Adipocyte (in vitro differentiated cells): ENCODE results near the gene INTS3.
"Not testable (repeated sequence)": the region's sequence is repeated elsewhere in the genome, so short reads cannot be mapped to it uniquely, and the experiment has no call there.

Experiments
- DNase-seq: peaks from one replicate; pipeline ENCODE4 v3.0.0-alpha.2; 2015; ENCODE audit warnings: low read depth
- H3K27me3 ChIP-seq: replicated peaks from 2 replicates; pipeline ENCODE4 v1.7.0; 2013; ENCODE audit warnings: mild to moderate bottlenecking, low read length, moderate library complexity; ENCODE audit not compliant: control insufficient read depth, insufficient read depth
- H3K36me3 ChIP-seq: 2 replicates; pipeline ENCODE4 v1.7.0; 2013; ENCODE audit warnings: low read length, mild to moderate bottlenecking, moderate library complexity; ENCODE audit not compliant: control insufficient read depth, insufficient read depth, severe bottlenecking
- H3K4me1 ChIP-seq: 2 replicates; pipeline ENCODE4 v1.7.0; 2013; ENCODE audit warnings: mild to moderate bottlenecking, low read length, moderate library complexity; ENCODE audit not compliant: control insufficient read depth, insufficient read depth
- H3K4me3 ChIP-seq: 2 replicates; pipeline ENCODE4 v1.7.0; 2013; ENCODE audit warnings: mild to moderate bottlenecking, low read length, moderate library complexity
- H3K9ac ChIP-seq: 2 replicates; pipeline ENCODE4 v1.7.0; 2013; ENCODE audit warnings: mild to moderate bottlenecking, low read length, moderate library complexity
- H3K9me3 ChIP-seq: 2 replicates; pipeline ENCODE4 v1.7.0; 2013; ENCODE audit warnings: mild to moderate bottlenecking, low read length, moderate library complexity; ENCODE audit not compliant: control insufficient read depth

INTS3 gene

DNA sequence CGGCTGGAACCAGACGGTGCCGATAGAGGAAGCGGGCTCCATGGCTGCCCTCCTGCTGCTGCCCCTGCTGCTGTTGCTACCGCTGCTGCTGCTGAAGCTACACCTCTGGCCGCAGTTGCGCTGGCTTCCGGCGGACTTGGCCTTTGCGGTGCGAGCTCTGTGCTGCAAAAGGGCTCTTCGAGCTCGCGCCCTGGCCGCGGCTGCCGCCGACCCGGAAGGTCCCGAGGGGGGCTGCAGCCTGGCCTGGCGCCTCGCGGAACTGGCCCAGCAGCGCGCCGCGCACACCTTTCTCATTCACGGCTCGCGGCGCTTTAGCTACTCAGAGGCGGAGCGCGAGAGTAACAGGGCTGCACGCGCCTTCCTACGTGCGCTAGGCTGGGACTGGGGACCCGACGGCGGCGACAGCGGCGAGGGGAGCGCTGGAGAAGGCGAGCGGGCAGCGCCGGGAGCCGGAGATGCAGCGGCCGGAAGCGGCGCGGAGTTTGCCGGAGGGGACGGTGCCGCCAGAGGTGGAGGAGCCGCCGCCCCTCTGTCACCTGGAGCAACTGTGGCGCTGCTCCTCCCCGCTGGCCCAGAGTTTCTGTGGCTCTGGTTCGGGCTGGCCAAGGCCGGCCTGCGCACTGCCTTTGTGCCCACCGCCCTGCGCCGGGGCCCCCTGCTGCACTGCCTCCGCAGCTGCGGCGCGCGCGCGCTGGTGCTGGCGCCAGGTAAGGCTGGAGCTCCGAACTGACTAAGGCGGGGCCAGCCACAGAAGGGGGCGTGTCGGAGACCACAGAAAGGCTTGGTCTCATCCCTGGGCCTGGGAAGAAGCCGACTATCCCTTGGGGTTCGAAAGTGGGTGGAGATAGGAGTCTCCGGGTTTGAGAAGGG is 47.8 kb downstream of the INTS3 start:
- Histone ChIP-seq H3K4me1 (peaks cover 73% of the 10 kb centered on the region), H3K36me3 (peaks cover 44% of the 10 kb centered on the region), H3K4me3 (peak overlapping the region; percentile 94), H3K9me3 (no peaks in the 10 kb centered on the region), H3K9ac (peak overlapping the region; percentile 99), H3K27me3 (no peaks in the 10 kb centered on the region)
- peak; percentile 71 for DNase-seq

DNA sequence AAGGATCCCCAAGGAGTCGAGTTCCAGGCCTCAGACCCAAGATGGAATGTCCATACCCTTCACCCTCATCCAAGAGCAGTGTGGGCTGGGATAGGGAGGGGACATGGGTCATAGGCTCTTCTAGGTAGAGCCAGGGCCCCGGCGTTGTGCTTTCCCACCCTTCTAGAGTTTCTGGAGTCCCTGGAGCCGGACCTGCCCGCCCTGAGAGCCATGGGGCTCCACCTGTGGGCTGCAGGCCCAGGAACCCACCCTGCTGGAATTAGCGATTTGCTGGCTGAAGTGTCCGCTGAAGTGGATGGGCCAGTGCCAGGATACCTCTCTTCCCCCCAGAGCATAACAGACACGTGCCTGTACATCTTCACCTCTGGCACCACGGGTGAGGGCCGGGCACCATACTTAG is 48.5 kb downstream of the INTS3 start:
- H3K27me3 ChIP-seq = no peaks in the 10 kb centered on the region
- peak overlapping the region; percentile 99 for H3K9ac ChIP-seq
- H3K4me1 ChIP-seq = peaks cover 68% of the 10 kb centered on the region
- H3K36me3 ChIP-seq = peaks cover 41% of the 10 kb centered on the region
- no peaks in the 10 kb centered on the region for H3K9me3 ChIP-seq
- H3K4me3 ChIP-seq = peak overlapping the region; percentile 94
- DNase-seq = no peak

DNA sequence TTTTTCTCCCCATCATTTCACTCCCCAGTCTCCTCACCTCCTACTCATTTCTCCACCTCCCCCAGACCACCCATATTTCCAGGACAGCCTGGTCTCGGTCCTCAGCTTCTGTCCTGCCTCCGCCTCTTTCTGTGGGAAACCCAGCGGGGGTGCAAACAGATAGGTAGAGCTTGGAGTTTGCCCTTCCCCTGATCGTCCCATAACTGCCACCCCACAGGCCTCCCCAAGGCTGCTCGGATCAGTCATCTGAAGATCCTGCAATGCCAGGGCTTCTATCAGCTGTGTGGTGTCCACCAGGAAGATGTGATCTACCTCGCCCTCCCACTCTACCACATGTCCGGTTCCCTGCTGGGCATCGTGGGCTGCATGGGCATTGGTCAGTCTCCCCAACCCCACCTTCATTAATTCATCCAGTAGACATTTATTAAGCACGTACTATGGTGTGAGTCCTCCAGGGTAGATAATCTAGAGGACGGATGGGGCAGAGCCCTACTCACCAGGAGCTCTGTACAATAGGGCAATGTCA is 49.1 kb downstream of the INTS3 start:
- H3K9ac ChIP-seq = peak overlapping the region; percentile 99
- H3K27me3 ChIP-seq = no peaks in the 10 kb centered on the region
- peak overlapping the region; percentile 94 for H3K4me3 ChIP-seq
- peaks cover 35% of the 10 kb centered on the region for H3K36me3 ChIP-seq
- H3K4me1 ChIP-seq = peaks cover 66% of the 10 kb centered on the region
- no peak for DNase-seq
- no peaks in the 10 kb centered on the region for H3K9me3 ChIP-seq

DNA sequence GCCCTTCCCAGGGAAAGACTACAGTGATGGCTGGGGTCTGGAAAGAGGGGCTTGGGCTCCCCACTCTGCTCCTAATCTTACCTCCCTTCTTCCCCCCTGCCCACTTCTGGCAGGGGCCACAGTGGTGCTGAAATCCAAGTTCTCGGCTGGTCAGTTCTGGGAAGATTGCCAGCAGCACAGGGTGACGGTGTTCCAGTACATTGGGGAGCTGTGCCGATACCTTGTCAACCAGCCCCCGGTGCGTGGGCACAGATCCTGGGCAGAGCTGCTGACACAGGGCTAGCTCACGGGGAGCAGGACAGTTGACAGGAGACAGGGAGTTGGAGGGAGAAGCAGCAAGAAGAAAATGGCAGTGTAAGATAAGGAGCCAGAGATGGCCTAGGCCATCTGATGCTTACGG is 49.8 kb downstream of the INTS3 start:
- peaks cover 28% of the 10 kb centered on the region for H3K36me3 ChIP-seq

DNA sequence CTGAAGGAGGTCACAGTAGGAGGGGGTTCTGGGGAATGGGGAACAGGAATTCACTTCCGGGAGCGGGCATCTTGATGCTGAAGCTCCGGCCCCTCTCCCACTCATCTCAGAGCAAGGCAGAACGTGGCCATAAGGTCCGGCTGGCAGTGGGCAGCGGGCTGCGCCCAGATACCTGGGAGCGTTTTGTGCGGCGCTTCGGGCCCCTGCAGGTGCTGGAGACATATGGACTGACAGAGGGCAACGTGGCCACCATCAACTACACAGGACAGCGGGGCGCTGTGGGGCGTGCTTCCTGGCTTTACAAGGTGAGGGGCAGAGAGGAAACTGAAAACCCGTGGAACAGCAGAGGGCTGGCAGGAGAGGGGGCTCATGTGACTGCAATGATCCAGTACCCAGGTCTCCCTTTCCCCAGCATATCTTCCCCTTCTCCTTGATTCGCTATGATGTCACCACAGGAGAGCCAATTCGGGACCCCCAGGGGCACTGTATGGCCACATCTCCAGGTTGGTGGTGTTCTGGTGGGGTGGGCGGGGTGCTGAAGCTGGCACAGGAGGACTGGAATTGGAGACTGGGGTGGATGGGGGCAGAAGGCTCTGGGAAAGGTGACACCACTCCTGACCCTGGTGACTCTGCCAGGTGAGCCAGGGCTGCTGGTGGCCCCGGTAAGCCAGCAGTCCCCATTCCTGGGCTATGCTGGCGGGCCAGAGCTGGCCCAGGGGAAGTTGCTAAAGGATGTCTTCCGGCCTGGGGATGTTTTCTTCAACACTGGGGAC is 50.4 kb downstream of the INTS3 start:
- Histone ChIP-seq H3K4me1 (peaks cover 58% of the 10 kb centered on the region), H3K4me3 (peak overlapping the region; percentile 94), H3K9ac (peak overlapping the region; percentile 99), H3K27me3 (no peaks in the 10 kb centered on the region), H3K9me3 (no peaks in the 10 kb centered on the region), H3K36me3 (peaks cover 23% of the 10 kb centered on the region)
- DNase-seq = no peak

More for the DNA sequence above, 49.8 kb downstream of the INTS3 start:
- H3K9ac ChIP-seq = peak overlapping the region; percentile 99
- H3K27me3 ChIP-seq = no peaks in the 10 kb centered on the region
- no peak for DNase-seq
- H3K9me3 ChIP-seq = no peaks in the 10 kb centered on the region
- H3K4me1 ChIP-seq = peaks cover 59% of the 10 kb centered on the region
- H3K4me3 ChIP-seq = peak overlapping the region; percentile 94

DNA sequence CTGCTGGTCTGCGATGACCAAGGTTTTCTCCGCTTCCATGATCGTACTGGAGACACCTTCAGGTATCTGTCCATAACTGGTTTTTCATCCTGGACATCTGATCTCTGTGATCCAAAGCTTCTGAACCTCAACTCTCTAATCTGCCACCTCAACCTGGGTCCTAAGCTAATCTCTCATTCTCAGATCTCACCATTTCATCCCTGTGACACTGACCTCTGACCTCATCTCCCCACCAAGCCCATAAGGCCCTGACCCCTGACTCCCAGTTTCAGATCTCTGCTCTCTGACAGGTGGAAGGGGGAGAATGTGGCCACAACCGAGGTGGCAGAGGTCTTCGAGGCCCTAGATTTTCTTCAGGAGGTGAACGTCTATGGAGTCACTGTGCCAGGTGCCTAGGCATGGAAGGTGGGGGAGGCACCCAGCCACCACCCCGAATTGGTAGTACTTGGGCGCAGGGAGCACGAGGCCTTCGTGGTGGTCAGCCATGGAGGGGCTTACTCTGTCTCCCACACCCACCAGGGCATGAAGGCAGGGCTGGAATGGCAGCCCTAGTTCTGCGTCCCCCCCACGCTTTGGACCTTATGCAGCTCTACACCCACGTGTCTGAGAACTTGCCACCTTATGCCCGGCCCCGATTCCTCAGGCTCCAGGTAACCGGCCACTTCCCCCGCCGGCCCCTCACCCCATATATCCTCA is 51.1 kb downstream of the INTS3 start:
- Histone ChIP-seq H3K9ac (peak overlapping the region; percentile 99), H3K9me3 (no peaks in the 10 kb centered on the region), H3K27me3 (no peaks in the 10 kb centered on the region), H3K4me3 (no peak overlapping the region), H3K36me3 (peaks cover 23% of the 10 kb centered on the region), H3K4me1 (peaks cover 53% of the 10 kb centered on the region)
- no peak for DNase-seq

DNA sequence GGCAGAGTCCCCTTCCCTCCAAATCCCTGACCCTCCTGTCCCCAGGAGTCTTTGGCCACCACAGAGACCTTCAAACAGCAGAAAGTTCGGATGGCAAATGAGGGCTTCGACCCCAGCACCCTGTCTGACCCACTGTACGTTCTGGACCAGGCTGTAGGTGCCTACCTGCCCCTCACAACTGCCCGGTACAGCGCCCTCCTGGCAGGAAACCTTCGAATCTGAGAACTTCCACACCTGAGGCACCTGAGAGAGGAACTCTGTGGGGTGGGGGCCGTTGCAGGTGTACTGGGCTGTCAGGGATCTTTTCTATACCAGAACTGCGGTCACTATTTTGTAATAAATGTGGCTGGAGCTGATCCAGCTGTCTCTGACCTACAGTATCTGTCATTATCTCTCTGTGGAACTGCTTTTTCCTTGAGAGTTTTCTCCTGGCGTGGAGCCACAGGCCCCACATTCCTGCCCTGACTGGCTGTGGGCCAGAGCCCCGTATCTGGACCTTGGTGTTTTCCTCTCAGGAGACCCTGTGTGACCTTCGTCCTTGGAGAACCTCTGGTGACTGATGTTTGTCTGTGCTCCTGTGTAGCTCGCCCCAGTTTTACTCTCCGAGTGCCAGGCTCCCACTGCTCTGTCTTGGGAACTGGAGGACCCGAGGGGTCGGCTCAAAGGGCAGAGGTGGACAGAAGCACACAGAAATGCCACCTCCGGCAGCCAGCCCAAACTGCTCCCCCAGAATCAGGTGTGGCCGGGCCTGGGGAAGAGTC is 52.1 kb downstream of the INTS3 start:
- Histone ChIP-seq H3K9me3 (no peaks in the 10 kb centered on the region), H3K4me3 (no peak overlapping the region), H3K4me1 (peaks cover 44% of the 10 kb centered on the region), H3K9ac (no peak overlapping the region), H3K27me3 (no peaks in the 10 kb centered on the region), H3K36me3 (peaks cover 23% of the 10 kb centered on the region)
- no peak for DNase-seq

DNA sequence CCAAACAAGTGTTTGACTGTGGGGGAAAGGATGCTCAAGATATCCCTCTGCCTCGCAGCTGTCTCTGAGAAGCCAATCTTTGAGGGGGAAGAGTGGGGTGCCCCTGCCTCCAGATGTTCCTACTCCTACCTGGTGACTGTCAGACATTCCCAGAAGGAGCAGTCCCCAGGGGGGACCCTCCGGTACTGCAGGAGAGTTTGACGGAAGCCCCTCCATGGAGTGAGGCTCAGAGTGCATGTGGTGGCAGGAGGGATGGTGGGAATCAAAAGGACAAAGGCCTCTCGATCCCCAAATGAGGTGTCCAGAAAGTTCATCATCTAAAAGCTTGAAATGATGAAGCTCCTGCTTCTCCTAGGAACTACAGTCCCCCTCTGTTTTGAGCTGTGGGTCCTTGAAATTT is 52.7 kb downstream of the INTS3 start:
- Histone ChIP-seq H3K9me3 (no peaks in the 10 kb centered on the region), H3K27me3 (no peaks in the 10 kb centered on the region), H3K36me3 (peaks cover 23% of the 10 kb centered on the region), H3K9ac (no peak overlapping the region), H3K4me3 (no peak overlapping the region), H3K4me1 (peaks cover 44% of the 10 kb centered on the region)
- no peak for DNase-seq

DNA sequence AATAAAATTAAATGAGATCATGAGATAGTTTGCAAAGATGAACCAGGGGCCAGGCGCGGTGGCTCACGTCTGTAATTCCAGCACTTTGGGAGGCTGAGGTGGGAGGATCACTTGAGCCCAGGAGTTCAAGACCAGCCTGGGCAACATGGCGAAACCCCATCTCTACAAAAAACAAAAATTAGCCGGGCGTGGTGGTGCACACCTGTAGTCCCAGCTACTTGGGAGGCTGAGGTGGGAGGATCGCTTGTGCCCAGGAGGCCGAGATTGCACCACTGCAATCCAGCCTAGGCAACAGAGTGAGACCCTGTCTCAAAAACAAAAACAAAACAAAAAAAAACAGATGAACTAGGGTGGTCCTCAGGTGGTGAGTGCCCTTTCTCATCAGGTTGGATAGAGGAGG is 54.8 kb downstream of the INTS3 start:
- not testable (repeated sequence) for H3K9me3 ChIP-seq, H3K27me3 ChIP-seq, DNase-seq
- H3K36me3 ChIP-seq = peaks cover 23% of the 10 kb centered on the region
- peaks cover 30% of the 10 kb centered on the region for H3K4me1 ChIP-seq
- H3K9ac ChIP-seq = peak overlapping the region; percentile 97
- H3K4me3 ChIP-seq = peak overlapping the region; percentile 86

DNA sequence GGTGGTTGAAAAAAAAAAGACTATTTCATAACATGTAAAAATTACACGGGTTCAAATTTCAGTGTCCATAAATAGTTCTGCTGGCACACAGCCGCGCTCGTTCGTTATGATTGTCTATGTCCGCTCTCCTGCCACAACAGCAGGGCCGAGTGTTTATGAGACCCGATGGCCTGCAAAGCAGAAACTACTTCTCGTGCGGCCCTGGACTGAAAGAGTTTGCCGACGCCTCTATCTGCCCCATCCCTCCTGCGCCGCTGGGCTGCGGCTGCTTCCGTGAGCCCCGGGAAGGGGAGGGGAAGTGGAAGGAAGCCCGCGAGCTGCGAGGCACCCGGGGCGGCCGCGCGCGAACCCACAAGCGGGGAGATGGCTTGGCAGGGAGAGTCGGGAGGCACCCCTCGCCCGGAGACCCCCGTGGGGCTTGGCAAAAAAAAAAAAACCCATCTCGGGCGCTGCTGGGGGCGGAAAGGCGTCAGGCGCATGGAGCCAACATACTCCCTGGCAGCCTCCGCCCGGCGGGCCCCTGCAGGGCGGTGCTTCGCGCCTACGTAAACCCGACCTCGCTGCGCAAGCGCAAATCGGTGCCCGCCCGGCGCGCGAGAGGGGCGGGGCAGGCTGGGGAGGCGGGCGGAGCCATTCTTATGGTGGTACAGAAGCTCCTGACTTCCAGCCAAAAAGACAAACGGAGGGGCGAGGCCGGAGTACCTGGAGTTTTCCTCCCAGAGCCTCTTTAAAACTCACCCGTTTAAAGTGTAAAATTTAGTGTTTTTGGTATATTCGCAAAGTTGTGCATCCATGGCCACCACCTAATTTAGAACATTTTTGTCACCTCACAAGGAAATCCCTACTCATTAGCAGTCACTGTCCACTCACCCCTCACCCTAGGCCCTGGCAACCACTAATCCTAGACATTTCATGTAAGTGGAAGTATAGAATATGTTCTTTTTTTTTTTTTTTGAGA is 55.7 kb downstream of the INTS3 start:
- Histone ChIP-seq H3K4me1 (peaks cover 25% of the 10 kb centered on the region), H3K36me3 (peaks cover 19% of the 10 kb centered on the region), H3K9me3 (no peaks in the 10 kb centered on the region), H3K27me3 (no peaks in the 10 kb centered on the region), H3K9ac (peak overlapping the region; percentile 97), H3K4me3 (peak overlapping the region; percentile 86)
- peak; percentile 96 for DNase-seq
